Head of caudate nucleus (tissue), 42 donors: Measurements from ENCODE around the gene MRTFA.
A peak's percentile ranks its signal among the peaks of the same experiment; 100 is the strongest.
"Not testable (repeated sequence)": the region's sequence is repeated elsewhere in the genome, so short reads cannot be mapped to it uniquely, and the experiment has no call there.

ENCODE experiments used
- DNase-seq, 42 donors: peaks; one replicate each; pipeline versions ENCODE4 v3.0.0 to v3.0.0-alpha.2; 2020 to 2021; ENCODE audit warnings: mixed read lengths in 7 of 42
- intact Hi-C: fragments of 100-400 bp; cut with DNase I; formaldehyde crosslinking; loops from one replicate; pipeline ENCODE4 v1.15.0; 2022

MRTFA gene

GRCh38 chr22:40404251-40405177 lies 232.0 kb downstream of the MRTFA start:
- intact Hi-C loops: no loop called here
- peak in 1 of 42 donors; percentile 18 for DNase-seq

DNA sequence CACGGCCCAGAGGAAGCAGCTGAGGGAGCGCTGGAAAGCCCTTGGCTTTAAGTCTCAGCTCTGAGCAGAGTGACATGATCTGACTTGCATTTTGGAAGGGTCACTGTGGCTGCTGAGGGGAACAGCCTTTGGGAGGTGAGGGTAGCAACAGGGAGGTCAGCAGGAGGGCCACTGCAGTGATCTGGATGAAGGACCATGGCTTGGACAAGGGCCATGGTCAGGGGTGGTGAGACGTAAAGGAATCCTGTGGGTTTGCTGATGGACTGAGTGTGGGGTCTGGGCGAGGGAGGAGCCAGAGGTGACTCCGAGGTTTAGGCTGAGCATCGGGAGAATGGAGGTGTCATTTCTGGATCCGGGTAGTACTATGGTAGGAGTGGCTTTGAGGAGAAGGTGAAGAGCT lies 232.9 kb downstream of the MRTFA start:
- intact Hi-C loops: no loop called here
- DNase-seq: peak in 1 of 42 donors; percentile 5

DNA sequence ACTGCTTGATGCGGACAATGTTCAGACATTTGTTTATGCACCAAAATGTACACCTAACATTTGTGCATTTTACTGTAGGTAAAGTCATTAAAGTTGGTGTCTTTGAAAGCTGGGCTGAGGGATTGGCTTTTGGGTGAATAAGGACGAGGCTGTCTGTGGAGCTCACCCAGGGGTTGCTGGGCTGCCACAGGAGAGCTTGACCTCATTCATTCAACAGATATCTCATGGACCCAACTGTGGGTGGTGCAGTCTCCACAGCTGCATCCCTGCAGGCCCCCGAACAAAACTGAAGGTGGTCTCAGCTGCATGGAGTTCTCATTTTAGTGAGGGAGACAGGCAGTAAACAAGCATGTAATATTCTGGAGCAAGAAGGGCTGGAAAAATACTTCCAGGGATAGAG lies 233.4 kb downstream of the MRTFA start:
- intact Hi-C loops: no loop called here
- DNase-seq: no peak

DNA sequence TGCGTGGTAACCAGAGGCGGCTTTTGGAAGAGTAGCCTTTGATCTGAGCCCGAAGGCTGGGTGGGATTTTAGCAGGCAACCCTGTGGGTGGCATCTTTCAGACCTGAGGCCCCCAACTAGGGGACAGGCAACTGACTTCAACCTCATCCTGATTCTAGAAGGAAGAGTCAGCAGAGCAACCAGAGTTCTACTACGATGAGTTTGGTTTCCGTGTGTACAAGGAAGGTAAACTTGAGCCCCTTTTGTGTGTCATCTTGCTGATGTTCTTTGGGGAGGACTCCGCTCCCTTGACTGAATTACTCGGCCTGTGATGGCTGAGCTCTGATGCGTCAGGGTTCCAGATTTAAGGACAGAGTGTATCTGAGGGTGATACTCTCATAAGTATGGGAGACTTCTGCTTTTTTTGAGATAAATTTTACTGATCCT lies 234.5 kb downstream of the MRTFA start:
- intact Hi-C loops: no loop called here
- peak in 1 of 42 donors; percentile 9 for DNase-seq

GRCh38 chr22:40401532-40401931 lies 235.0 kb downstream of the MRTFA start:
- peak in 1 of 42 donors; percentile 13 for DNase-seq
- intact Hi-C loops: no loop called here

DNA sequence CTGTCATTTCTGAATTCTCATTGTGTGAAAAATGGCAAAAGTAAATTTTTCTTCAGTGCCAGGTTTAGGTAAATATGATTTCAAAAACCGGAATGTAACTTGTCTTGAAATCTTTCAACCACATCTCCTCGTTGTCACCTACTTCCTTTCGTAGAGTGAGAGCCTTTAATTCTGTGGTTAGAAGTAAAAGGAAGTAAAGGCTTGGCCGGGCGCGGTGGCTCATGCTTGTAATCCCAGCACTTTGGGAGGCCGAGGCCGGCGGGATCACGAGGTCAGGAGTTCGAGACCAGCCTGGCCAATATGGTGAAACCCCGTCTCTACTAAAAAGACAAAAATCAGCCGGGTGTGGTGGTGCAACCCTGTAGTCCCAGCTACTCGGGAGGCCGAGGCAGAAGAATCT lies 236.4 kb downstream of the MRTFA start:
- intact Hi-C loops: no loop called here
- peak in 1 of 42 donors; percentile 24 for DNase-seq

- intact Hi-C loops: no loop called here
- DNase-seq: peak in 1 of 42 donors; percentile 29
These were observed 236.9 kb downstream of the MRTFA start for GRCh38 chr22:40399621-40400020.

DNA sequence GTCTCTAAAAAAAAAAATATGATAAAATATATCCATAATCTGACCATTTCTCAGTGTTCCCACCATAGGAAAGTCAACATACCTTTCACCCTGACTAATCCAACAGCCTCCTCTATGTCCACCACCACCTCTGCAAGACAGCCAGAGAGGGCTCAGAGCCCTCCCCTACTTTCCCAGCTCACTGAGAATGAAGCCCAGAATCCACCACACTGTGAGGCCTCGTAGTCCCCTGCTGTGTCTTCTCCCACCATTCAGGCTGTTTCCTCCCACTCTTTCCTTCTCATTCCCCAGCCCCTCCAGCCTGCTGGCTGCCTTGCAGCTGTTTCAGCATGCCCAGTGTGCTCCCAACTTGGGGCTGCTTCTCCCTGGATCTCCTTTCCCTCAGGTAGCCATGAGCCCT lies 239.1 kb downstream of the MRTFA start:
- DNase-seq: no peak
- intact Hi-C loops: no loop called here

GRCh38 chr22:40396882-40397281 lies 239.6 kb downstream of the MRTFA start:
- DNase-seq: no peak
- intact Hi-C loops: no loop called here

- intact Hi-C loops: no loop called here
- DNase-seq: no peak
These were observed 240.9 kb downstream of the MRTFA start for GRCh38 chr22:40395607-40396006.

- intact Hi-C loops: no loop called here
- DNase-seq: no peak
These were observed 241.9 kb downstream of the MRTFA start for GRCh38 chr22:40394607-40395006.

DNA sequence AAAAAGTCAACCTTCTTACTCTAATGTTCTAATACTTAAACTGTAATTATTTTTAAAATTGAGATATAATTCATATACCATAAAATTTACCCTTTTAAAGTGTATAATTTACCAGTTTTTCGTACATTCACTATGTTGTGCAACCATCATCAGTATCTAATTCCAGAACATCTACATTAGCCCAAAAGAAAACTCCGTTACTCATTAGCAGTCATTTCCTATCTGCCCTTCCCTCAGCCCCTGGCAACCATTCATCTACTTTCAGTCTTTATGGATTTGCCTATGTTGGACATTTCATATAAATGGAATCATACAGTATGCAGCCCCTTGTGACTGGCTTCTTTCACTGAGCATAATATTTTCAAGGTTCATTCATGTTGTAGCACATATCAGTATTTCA lies 243.9 kb downstream of the MRTFA start:
- intact Hi-C loops: no loop called here

DNA sequence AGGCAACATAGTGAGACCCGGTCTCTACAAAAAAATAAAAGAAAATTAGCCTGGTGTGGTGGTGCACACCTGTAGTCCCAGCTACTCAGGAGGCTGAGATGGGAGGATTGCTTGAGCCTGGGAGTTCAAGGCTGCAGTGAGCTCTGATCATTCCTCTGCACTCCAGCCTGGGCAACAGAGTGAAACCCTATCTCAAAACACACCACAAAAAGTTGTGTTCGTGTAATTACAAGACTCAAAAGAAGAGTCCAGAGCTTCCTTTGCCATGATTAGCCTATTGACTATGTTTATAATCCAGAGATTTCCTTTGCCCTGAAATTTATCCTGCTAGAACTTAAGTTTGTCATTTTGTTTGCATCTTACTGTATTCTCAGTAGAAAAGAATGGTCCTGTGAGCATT lies 245.1 kb downstream of the MRTFA start:
- no peak for DNase-seq
- intact Hi-C loops: no loop called here

More for the DNA sequence above, 243.9 kb downstream of the MRTFA start:
- DNase-seq: no peak

GRCh38 chr22:40388231-40388630 lies 248.3 kb downstream of the MRTFA start:
- intact Hi-C loops: no loop called here

DNA sequence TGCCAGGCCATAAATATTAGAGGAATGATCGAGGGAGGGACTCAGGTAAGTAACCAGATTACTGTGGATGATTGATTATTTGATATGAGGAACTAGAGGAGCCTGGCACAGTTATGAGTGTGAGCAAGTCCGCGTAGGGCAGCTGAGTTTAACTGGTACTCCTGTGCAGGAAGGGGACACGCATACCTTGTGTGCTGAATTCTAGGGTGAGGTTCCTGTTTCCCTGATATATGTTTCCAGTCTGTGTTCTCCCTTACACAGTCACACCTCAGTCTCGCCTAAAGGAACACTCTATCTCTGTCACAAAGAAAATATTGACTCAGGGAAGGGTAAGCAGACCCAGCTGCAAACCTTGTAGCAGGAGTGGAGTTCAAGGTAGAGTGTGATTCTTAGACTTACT lies 248.8 kb downstream of the MRTFA start:
- no peak for DNase-seq
- intact Hi-C loops: no loop called here

More at GRCh38 chr22:40388231-40388630, 248.3 kb downstream of the MRTFA start:
- no peak for DNase-seq

DNA sequence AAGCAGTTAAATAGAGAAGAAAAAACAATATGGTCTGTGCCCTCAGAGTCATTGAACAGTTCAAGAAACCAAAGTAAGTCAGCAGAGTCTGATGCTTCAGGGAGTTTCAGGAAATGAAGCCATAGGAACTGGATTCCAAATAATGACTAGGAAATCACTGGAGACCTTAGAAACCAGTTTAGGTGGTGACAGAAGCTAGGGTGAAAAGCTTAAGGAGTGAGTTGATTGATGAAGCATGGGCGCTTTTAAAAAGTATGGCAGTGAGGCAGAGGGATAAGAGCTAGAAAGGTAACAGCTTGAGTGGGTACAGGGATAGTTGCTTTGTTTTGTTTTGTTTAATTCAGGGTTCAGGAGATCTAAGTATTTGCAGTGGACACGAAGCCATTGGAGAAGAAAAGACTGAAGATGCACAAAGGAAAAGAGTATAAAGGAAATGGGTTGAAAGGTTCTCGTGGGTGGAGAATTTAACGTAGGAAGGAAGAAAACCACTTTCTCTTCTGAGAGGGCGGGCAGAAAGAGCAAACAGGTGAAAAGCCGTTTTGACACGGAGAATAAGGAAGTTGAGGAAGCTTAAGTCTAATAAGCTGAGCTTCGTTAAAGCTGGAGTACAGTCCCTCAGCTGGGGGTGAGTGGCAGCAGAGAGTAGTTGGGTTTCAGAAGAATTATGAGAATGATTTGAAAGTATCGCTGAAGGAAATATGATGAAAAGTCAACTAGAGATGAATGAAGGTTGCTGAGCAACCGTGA lies 251.3 kb downstream of the MRTFA start:
- DNase-seq: peak in 3 of 42 donors; percentile 25 to 45 (median 27)
- intact Hi-C loops: no loop called here

GRCh38 chr22:40383905-40384304 lies 252.6 kb downstream of the MRTFA start:
- DNase-seq: no peak

DNA sequence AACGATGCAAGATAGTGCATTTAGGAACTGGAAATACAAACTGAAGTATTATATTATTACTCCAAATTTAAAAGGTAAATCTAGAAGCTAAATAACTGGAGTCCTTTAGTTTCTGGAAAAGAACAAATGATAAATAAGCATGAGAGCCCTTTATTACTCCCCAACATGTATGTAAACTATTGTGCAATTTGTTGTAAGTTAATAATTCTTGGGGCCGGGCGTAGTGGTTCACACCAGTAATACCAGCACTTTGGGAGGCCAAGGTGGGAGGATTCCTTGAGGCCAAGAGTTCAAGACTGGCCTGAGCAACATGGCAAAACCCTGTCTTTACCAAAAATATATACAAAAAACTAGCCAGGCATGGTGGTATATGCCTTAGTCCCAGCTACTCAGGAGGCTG lies 255.1 kb downstream of the MRTFA start:
- intact Hi-C loops: no loop called here
- no peak for DNase-seq

More at GRCh38 chr22:40383905-40384304, 252.6 kb downstream of the MRTFA start:
- intact Hi-C loops: no loop called here

GRCh38 chr22:40378448-40378847 lies 258.1 kb downstream of the MRTFA start:
- intact Hi-C loops, DNase-seq: not testable (repeated sequence)

GRCh38 chr22:40377931-40378330 lies 258.6 kb downstream of the MRTFA start:
- intact Hi-C loops: no loop called here
- no peak for DNase-seq
